SK-N-SH (cell line): ENCODE results near the gene MAP4K4. TPM values are rescaled to one million over a fixed set of nuclear protein-coding genes. Genes with fewer than 3 reads are reported as not detected.

Experiments used
- CTCF ChIA-PET: fragments of 300-600, 350-600 bp; formaldehyde crosslinking; extraction: SDS; loops from one replicate; lab custom pipeline; 2021; lab: Yijun Ruan, JAX
- POLR2A ChIA-PET: fragments of 350-600 bp; sonication (Branson Sonifier 250); formaldehyde crosslinking; extraction: SDS; loops from one replicate; lab custom pipeline; 2020; ENCODE audit warnings: antibody characterized with exemption, inconsistent platforms; lab: Yijun Ruan, JAX
- DNase-seq: peaks from one replicate; pipeline ENCODE4 v3.0.0; 2012
- H2AFZ ChIP-seq: fragments of 200-600 bp; sonication (generic); 2 replicates; pipeline ENCODE4 v1.8.1; 2016; ENCODE audit warnings: antibody characterized with exemption, mild to moderate bottlenecking, low read depth
- H3F3A ChIP-seq: fragments of 200-600 bp; sonication (generic); replicated peaks from 2 replicates; pipeline ENCODE3; 2016; ENCODE audit warnings: antibody characterized with exemption, mild to moderate bottlenecking; ENCODE audit not compliant: insufficient read depth
- H3K27ac ChIP-seq, 2 experiments: fragments of 200-500 bp in 1 of 2; fragments of 200-600 bp in 1 of 2; sonication (Bioruptor generic) in 1 of 2; sonication (generic), shearing (Covaris generic) in 1 of 2; 2 replicates each; pipeline versions ENCODE4 v1.5.1 to v1.6.1; 2014 to 2016; ENCODE audit warnings: low read depth in 2 of 2, inconsistent platforms in 1 of 2, low read length in 1 of 2, mild to moderate bottlenecking in 1 of 2, mixed read lengths in 1 of 2
- H3K27me3 ChIP-seq: fragments of 200-600 bp; sonication (generic), shearing (Covaris generic); 2 replicates; pipeline ENCODE4 v1.6.1; 2016; ENCODE audit warnings: mixed run types; ENCODE audit not compliant: insufficient read depth
- H3K36me3 ChIP-seq, 2 experiments: fragments of 200-500 bp in 1 of 2; fragments of 200-600 bp in 1 of 2; sonication (Bioruptor generic) in 1 of 2; sonication (generic) in 1 of 2; replicated peaks in 1 of 2; 2 replicates each; pipeline versions ENCODE3 to v1.5.1; 2014 to 2016; ENCODE audit warnings: low read length in 1 of 2, mild to moderate bottlenecking in 1 of 2; ENCODE audit not compliant: insufficient read depth in 2 of 2, control insufficient read depth in 1 of 2
- H3K4me1 ChIP-seq, 2 experiments: fragments of 200-500 bp in 1 of 2; fragments of 200-600 bp in 1 of 2; sonication (Bioruptor generic) in 1 of 2; sonication (generic), shearing (Covaris generic) in 1 of 2; 2 replicates each; pipeline versions ENCODE4 v1.5.1 to v1.6.1; 2014 to 2016; ENCODE audit warnings: low read depth in 1 of 2, low read length in 1 of 2, mixed run types in 1 of 2; ENCODE audit not compliant: insufficient read depth in 2 of 2, control insufficient read depth in 1 of 2
- H3K4me2 ChIP-seq: fragments of 200-600 bp; sonication (generic), shearing (Covaris generic); 2 replicates; pipeline ENCODE4 v1.6.1; 2017; ENCODE audit warnings: mixed run types
- H3K4me3 ChIP-seq, 2 experiments: fragments of 200-500 bp in 1 of 2; fragments of 200-600 bp in 1 of 2; sonication (Bioruptor generic) in 1 of 2; sonication (generic), shearing (Covaris generic) in 1 of 2; 2 replicates each; pipeline versions ENCODE4 v1.5.1 to v1.8.1; 2014 to 2016; ENCODE audit warnings: low read depth in 2 of 2, inconsistent platforms in 1 of 2, low read length in 1 of 2, mild to moderate bottlenecking in 1 of 2, mixed read lengths in 1 of 2, moderate library complexity in 1 of 2
- H3K79me2 ChIP-seq: fragments of 200-600 bp; sonication (generic); 2 replicates; pipeline ENCODE4 v1.8.1; 2017; ENCODE audit warnings: mild to moderate bottlenecking; ENCODE audit not compliant: insufficient read depth
- H3K9ac ChIP-seq: fragments of 200-600 bp; sonication (generic); 2 replicates; pipeline ENCODE4 v1.6.1; 2017; ENCODE audit warnings: mixed run types
- H3K9me2 ChIP-seq: fragments of 200-600 bp; sonication (generic); 2 replicates; pipeline ENCODE4 v1.6.1; 2017; ENCODE audit warnings: mixed run types
- H3K9me3 ChIP-seq: fragments of 200-600 bp; sonication (generic); 2 replicates; pipeline ENCODE4 v1.6.1; 2017; ENCODE audit warnings: mixed run types, mild to moderate bottlenecking, moderate library complexity
- H4K20me1 ChIP-seq: fragments of 200-600 bp; sonication (generic); 2 replicates; pipeline ENCODE4 v1.6.1; 2017; ENCODE audit warnings: mild to moderate bottlenecking, mixed run types; ENCODE audit not compliant: insufficient read depth
- ELF1 ChIP-seq: IDR thresholded peaks from 2 replicates; pipeline ENCODE4 v1.4.0; 2012
- EP300 ChIP-seq, 2 experiments: IDR thresholded peaks; 2 replicates each; pipeline versions ENCODE4 v1.4.0 to v1.6.1; 2012; ENCODE audit warnings: borderline replicate concordance in 1 of 2, low read depth in 1 of 2, low read length in 1 of 2
- EZH2phosphoT487 ChIP-seq: fragments of 200-600 bp; sonication (generic); IDR thresholded peaks from 2 replicates; pipeline ENCODE4 v1.6.1; 2017; ENCODE audit warnings: low read depth, mixed run types, mild to moderate bottlenecking, antibody characterized with exemption, moderate library complexity, borderline replicate concordance
- FOSL2 ChIP-seq: IDR thresholded peaks from 2 replicates; pipeline ENCODE4 v1.4.0; 2012; ENCODE audit warnings: low read depth, mild to moderate bottlenecking, moderate library complexity, borderline replicate concordance
- MEF2A ChIP-seq: IDR thresholded peaks from 2 replicates; pipeline ENCODE4 v1.4.0; 2012; ENCODE audit warnings: low read depth, borderline replicate concordance
- MXI1 ChIP-seq: IDR thresholded peaks from 2 replicates; pipeline ENCODE4 v1.6.1; 2012; ENCODE audit warnings: mild to moderate bottlenecking, low read depth, low read length, improper control_type of control experiment
- NRF1 ChIP-seq: IDR thresholded peaks from 2 replicates; pipeline ENCODE4 v1.6.1; 2012; ENCODE audit warnings: low read depth, mild to moderate bottlenecking, low read length
- POLR2AphosphoS5 ChIP-seq: IDR thresholded peaks from 2 replicates; pipeline ENCODE4 v1.6.1; 2012; ENCODE audit warnings: low read depth, low read length
- RAD21 ChIP-seq: IDR thresholded peaks from 2 replicates; pipeline ENCODE4 v1.6.1; 2012; ENCODE audit warnings: mild to moderate bottlenecking, low read length
- RFX5 ChIP-seq: IDR thresholded peaks from 2 replicates; pipeline ENCODE4 v1.6.1; 2012; ENCODE audit warnings: mild to moderate bottlenecking, improper control_type of control experiment, low read length
- TAF1 ChIP-seq: IDR thresholded peaks from 2 replicates; pipeline ENCODE4 v1.6.1; 2012; ENCODE audit warnings: low read depth, mild to moderate bottlenecking, low read length, moderate library complexity, borderline replicate concordance
- TCF12 ChIP-seq: IDR thresholded peaks from 2 replicates; pipeline ENCODE4 v1.4.0; 2012
- TEAD4 ChIP-seq: IDR thresholded peaks from 2 replicates; pipeline ENCODE4 v1.4.0; 2012; ENCODE audit warnings: mild to moderate bottlenecking, borderline replicate concordance; ENCODE audit not compliant: insufficient read depth
- YY1 ChIP-seq: IDR thresholded peaks from 2 replicates; pipeline ENCODE4 v1.4.0; 2012; ENCODE audit warnings: low read depth, mild to moderate bottlenecking
- WGBS: methylation state at CpG from one replicate; pipeline ENCODE4 v1.1.6; 2017; ENCODE audit warnings: low lambda C conversion rate; 5-methylcytosine and 5-hydroxymethylcytosine counted together
- polyA plus RNA-seq, 3 experiments: library from polyadenylated mRNA; depleted of rRNA; stranded (reverse); fragments of >200 nt; gene quantifications; 2 replicates each; pipeline ENCODE4 v1.2.3, GENCODE V29; 2012
- TF ChIP-seq, protein P1 (sequence below): IDR thresholded peaks from 2 replicates; pipeline ENCODE4; 2012
- TF ChIP-seq, protein P2 (sequence below): fragments of 150-350 bp; IDR thresholded peaks from 2 replicates; pipeline ENCODE4 v1.6.1; 2017; ENCODE audit warnings: antibody characterized with exemption, low read length, low read depth, borderline replicate concordance
- TF ChIP-seq, protein P3 (sequence below): IDR thresholded peaks from 2 replicates; pipeline ENCODE4 v1.4.0; 2012; ENCODE audit warnings: low read depth, borderline replicate concordance
- TF ChIP-seq, protein P4 (sequence below): IDR thresholded peaks from 2 replicates; pipeline ENCODE4 v1.4.0; 2012; ENCODE audit warnings: low read depth, borderline replicate concordance
- TF ChIP-seq, protein P5 (sequence below): IDR thresholded peaks from 2 replicates; pipeline ENCODE4 v1.6.1; 2012; ENCODE audit warnings: mild to moderate bottlenecking, low read depth, low read length, moderate library complexity

The MAP4K4 gene
- polyA plus RNA-seq, 1 of the 3 experiments (the other 2 are of a cell fraction): 72.9 TPM

DNA sequence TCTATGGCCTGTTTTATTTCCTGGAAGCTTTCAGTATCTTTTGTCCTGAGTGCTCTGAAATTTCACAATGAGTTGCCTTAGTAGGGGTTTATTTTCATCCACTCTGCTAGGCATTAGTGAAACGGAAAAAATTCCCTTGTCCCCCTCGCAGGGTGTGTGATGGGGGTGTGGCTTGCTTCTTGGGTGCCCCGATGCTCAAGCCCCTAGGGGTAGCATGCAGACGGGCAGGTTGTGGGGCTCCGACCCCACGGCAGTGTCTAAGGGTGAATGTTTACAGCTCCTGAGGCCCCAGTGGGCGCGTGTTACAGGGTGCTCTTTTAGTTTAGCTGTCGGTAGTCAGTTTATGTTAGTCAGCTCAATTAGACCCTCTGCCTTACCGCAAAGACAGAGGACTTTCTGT is 32.2 kb upstream of the MAP4K4 start:
- H3K9me2 ChIP-seq: no peaks in the 10 kb centered on the region
- H3K27ac ChIP-seq: no peak overlapping the region
- H3K4me1 ChIP-seq: no peaks in the 10 kb centered on the region
- DNase-seq: no peak
- no peak overlapping the region for H3K4me2 ChIP-seq
- no peak overlapping the region for H3K9ac ChIP-seq
- TF ChIP-seq, protein P1, sequence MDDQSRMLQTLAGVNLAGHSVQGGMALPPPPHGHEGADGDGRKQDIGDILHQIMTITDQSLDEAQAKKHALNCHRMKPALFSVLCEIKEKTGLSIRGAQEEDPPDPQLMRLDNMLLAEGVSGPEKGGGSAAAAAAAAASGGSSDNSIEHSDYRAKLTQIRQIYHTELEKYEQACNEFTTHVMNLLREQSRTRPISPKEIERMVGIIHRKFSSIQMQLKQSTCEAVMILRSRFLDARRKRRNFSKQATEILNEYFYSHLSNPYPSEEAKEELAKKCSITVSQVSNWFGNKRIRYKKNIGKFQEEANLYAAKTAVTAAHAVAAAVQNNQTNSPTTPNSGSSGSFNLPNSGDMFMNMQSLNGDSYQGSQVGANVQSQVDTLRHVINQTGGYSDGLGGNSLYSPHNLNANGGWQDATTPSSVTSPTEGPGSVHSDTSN: no peak
- TF ChIP-seq TEAD4: no peak
- TF ChIP-seq MEF2A: no peak
- TF ChIP-seq, protein P2, sequence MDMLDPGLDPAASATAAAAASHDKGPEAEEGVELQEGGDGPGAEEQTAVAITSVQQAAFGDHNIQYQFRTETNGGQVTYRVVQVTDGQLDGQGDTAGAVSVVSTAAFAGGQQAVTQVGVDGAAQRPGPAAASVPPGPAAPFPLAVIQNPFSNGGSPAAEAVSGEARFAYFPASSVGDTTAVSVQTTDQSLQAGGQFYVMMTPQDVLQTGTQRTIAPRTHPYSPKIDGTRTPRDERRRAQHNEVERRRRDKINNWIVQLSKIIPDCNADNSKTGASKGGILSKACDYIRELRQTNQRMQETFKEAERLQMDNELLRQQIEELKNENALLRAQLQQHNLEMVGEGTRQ: no peak
- no peak for TF ChIP-seq ELF1
- TF ChIP-seq RAD21: no peak
- TF ChIP-seq, protein P3, sequence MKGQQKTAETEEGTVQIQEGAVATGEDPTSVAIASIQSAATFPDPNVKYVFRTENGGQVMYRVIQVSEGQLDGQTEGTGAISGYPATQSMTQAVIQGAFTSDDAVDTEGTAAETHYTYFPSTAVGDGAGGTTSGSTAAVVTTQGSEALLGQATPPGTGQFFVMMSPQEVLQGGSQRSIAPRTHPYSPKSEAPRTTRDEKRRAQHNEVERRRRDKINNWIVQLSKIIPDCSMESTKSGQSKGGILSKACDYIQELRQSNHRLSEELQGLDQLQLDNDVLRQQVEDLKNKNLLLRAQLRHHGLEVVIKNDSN: no peak
- no peak for TF ChIP-seq EZH2phosphoT487
- TF ChIP-seq YY1: no peak
- no peak for TF ChIP-seq MXI1
- no peak for TF ChIP-seq TCF12
- TF ChIP-seq, protein P4, sequence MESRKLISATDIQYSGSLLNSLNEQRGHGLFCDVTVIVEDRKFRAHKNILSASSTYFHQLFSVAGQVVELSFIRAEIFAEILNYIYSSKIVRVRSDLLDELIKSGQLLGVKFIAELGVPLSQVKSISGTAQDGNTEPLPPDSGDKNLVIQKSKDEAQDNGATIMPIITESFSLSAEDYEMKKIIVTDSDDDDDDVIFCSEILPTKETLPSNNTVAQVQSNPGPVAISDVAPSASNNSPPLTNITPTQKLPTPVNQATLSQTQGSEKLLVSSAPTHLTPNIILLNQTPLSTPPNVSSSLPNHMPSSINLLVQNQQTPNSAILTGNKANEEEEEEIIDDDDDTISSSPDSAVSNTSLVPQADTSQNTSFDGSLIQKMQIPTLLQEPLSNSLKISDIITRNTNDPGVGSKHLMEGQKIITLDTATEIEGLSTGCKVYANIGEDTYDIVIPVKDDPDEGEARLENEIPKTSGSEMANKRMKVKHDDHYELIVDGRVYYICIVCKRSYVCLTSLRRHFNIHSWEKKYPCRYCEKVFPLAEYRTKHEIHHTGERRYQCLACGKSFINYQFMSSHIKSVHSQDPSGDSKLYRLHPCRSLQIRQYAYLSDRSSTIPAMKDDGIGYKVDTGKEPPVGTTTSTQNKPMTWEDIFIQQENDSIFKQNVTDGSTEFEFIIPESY: no peak
- TF ChIP-seq RFX5: no peak
- TF ChIP-seq NRF1: no peak
- no peak for TF ChIP-seq EP300 (IDR thresholded peaks at IDR 0.05; ENCODE audit: borderline replicate concordance in 1 of 2, low read depth in 1 of 2, low read length in 1 of 2)
- no peak for TF ChIP-seq POLR2AphosphoS5
- TF ChIP-seq, protein P5, sequence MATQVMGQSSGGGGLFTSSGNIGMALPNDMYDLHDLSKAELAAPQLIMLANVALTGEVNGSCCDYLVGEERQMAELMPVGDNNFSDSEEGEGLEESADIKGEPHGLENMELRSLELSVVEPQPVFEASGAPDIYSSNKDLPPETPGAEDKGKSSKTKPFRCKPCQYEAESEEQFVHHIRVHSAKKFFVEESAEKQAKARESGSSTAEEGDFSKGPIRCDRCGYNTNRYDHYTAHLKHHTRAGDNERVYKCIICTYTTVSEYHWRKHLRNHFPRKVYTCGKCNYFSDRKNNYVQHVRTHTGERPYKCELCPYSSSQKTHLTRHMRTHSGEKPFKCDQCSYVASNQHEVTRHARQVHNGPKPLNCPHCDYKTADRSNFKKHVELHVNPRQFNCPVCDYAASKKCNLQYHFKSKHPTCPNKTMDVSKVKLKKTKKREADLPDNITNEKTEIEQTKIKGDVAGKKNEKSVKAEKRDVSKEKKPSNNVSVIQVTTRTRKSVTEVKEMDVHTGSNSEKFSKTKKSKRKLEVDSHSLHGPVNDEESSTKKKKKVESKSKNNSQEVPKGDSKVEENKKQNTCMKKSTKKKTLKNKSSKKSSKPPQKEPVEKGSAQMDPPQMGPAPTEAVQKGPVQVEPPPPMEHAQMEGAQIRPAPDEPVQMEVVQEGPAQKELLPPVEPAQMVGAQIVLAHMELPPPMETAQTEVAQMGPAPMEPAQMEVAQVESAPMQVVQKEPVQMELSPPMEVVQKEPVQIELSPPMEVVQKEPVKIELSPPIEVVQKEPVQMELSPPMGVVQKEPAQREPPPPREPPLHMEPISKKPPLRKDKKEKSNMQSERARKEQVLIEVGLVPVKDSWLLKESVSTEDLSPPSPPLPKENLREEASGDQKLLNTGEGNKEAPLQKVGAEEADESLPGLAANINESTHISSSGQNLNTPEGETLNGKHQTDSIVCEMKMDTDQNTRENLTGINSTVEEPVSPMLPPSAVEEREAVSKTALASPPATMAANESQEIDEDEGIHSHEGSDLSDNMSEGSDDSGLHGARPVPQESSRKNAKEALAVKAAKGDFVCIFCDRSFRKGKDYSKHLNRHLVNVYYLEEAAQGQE: no peak
- no peak for TF ChIP-seq TAF1
- no peak for TF ChIP-seq FOSL2
- TF ChIP-seq, all 33 proteins: peak for 0
- POLR2A ChIA-PET: no interaction called here
- Histone ChIP-seq H3K36me3 (no peaks in the 10 kb centered on the region), H4K20me1 (no peaks in the 10 kb centered on the region), H3K79me2 (no peaks in the 10 kb centered on the region), H3F3A (no peaks in the 10 kb centered on the region), H3K4me3 (no peak overlapping the region), H2AFZ (no peak overlapping the region), H3K9me3 (no peaks in the 10 kb centered on the region), H3K27me3 (no peaks in the 10 kb centered on the region)
- 85% methylated on average over 10 of the region's 10 CpGs for WGBS
- CTCF ChIA-PET: interaction anchor here (1.6 kb wide), 1 partner anchor 127 kb away, joined by 4 read pairs; no protein-coding TSS in a partner anchor
